ENCODE results near the gene FXYD3.

FXYD3 gene

GRCh38 chr19:35106291-35106583 lies 9.4 kb upstream of the FXYD3 start:
- DNase-seq (ENCODE audit: low read depth, low spot score): no peak

GRCh38 chr19:35106898-35107541 lies 8.6 kb upstream of the FXYD3 start:
- no peak for DNase-seq (ENCODE audit: low read depth, low spot score)

- DNase-seq (ENCODE audit: low read depth, low spot score): no peak
Observed at GRCh38 chr19:35107545-35107944, 8.1 kb upstream of the FXYD3 start.

- no peak for DNase-seq (ENCODE audit: low read depth, low spot score)
Observed at GRCh38 chr19:35108730-35109129, 6.9 kb upstream of the FXYD3 start.

- no peak for DNase-seq (ENCODE audit: low read depth, low spot score)
Observed at GRCh38 chr19:35109395-35110112, 6.1 kb upstream of the FXYD3 start.

GRCh38 chr19:35110974-35111373 lies 4.6 kb upstream of the FXYD3 start:
- no peak for DNase-seq (ENCODE audit: low read depth, low spot score)

GRCh38 chr19:35112995-35113688 lies 2.5 kb upstream of the FXYD3 start:
- DNase-seq (ENCODE audit: low read depth, low spot score): no peak

- peak; percentile 51 for DNase-seq (ENCODE audit: low read depth, low spot score)
Observed at GRCh38 chr19:35114353-35115176, 1.1 kb upstream of the FXYD3 start.

- no peak for DNase-seq (ENCODE audit: low read depth, low spot score)
Observed at GRCh38 chr19:35116072-35116801, 614 bp downstream of the FXYD3 start.

- DNase-seq (ENCODE audit: low read depth, low spot score): no peak
Observed at GRCh38 chr19:35117116-35117515, 1.5 kb downstream of the FXYD3 start.

GRCh38 chr19:35117799-35118198 lies 2.2 kb downstream of the FXYD3 start:
- DNase-seq (ENCODE audit: low read depth, low spot score): no peak

GRCh38 chr19:35118268-35119020 lies 2.8 kb downstream of the FXYD3 start:
- DNase-seq (ENCODE audit: low read depth, low spot score): no peak

- DNase-seq (ENCODE audit: low read depth, low spot score): no peak
Observed at GRCh38 chr19:35119091-35119490, 3.5 kb downstream of the FXYD3 start.

- DNase-seq (ENCODE audit: low read depth, low spot score): no peak
Observed at GRCh38 chr19:35119578-35120155, 4.0 kb downstream of the FXYD3 start.

- no peak for DNase-seq (ENCODE audit: low read depth, low spot score)
Observed at GRCh38 chr19:35120492-35120891, 4.9 kb downstream of the FXYD3 start.

GRCh38 chr19:35120898-35121297 lies 5.3 kb downstream of the FXYD3 start:
- DNase-seq (ENCODE audit: low read depth, low spot score): no peak

- no peak for DNase-seq (ENCODE audit: low read depth, low spot score)
Observed at GRCh38 chr19:35122687-35123551, 7.3 kb downstream of the FXYD3 start.

- DNase-seq (ENCODE audit: low read depth, low spot score): no peak
Observed at GRCh38 chr19:35123573-35123972, 8.0 kb downstream of the FXYD3 start.
